Glomerular endothelial cell (primary cell): ENCODE data around the gene ZNF423. TPM values are rescaled to one million over a fixed set of nuclear protein-coding genes. Genes with fewer than 3 reads are reported as not detected.
"Not testable (repeated sequence)": the region's sequence is repeated elsewhere in the genome, so short reads cannot be mapped to it uniquely, and the experiment has no call there.

Experiments
- DNase-seq: peaks from one replicate; pipeline ENCODE4 v3.0.0-alpha.2; 2011; ENCODE audit warnings: low read depth, low spot score; ENCODE audit errors: extremely low read depth
- total RNA-seq: library from RNA; depleted of rRNA; stranded (reverse); fragments of >200 nt; gene quantifications from 2 replicates; pipeline ENCODE4 v1.2.3, GENCODE V29; 2015

Gene ZNF423
- total RNA-seq, result 1.8 and 3.4 TPM in 2 replicates

- no peak for DNase-seq
Measured at GRCh38 chr16:49855822-49856671, at the start of gene ZNF423. TSS of gene ZNF423 (minus strand) at chr16:49856112. CDS start at chr16:49855774, 338 bp downstream.

- DNase-seq, result no peak
Measured at GRCh38 chr16:49904348-49905062, 48.6 kb upstream of the ZNF423 start.

- DNase-seq, result no peak
Measured at GRCh38 chr16:49902908-49903307, 47.0 kb upstream of the ZNF423 start.

GRCh38 chr16:49901711-49902110, 45.8 kb upstream of the ZNF423 start:
- DNase-seq, result no peak

GRCh38 chr16:49900875-49901274, 45.0 kb upstream of the ZNF423 start:
- no peak for DNase-seq

GRCh38 chr16:49899991-49900695, 44.2 kb upstream of the ZNF423 start:
- no peak for DNase-seq

- no peak for DNase-seq
Measured at GRCh38 chr16:49896447-49896964, 40.6 kb upstream of the ZNF423 start.

- DNase-seq, result no peak
Measured at GRCh38 chr16:49890876-49891275, 35.0 kb upstream of the ZNF423 start.

GRCh38 chr16:49889725-49890397, 33.9 kb upstream of the ZNF423 start:
- DNase-seq, result no peak

GRCh38 chr16:49886554-49887094, 30.7 kb upstream of the ZNF423 start:
- DNase-seq, result no peak

- no peak for DNase-seq
Measured at GRCh38 chr16:49884033-49885015, 28.4 kb upstream of the ZNF423 start.

- DNase-seq, result no peak
Measured at GRCh38 chr16:49883076-49884014, 27.4 kb upstream of the ZNF423 start.

- DNase-seq, result no peak
Measured at GRCh38 chr16:49881890-49882289, 26.0 kb upstream of the ZNF423 start.

- DNase-seq, result not testable (repeated sequence)
Measured at GRCh38 chr16:49878540-49878939, 22.6 kb upstream of the ZNF423 start.

GRCh38 chr16:49876716-49877129, 20.8 kb upstream of the ZNF423 start:
- no peak for DNase-seq

GRCh38 chr16:49875806-49876715, 20.1 kb upstream of the ZNF423 start:
- DNase-seq, result no peak
